Endothelial cell (in vitro differentiated cells): ENCODE data around the gene YAP1. TPM values are rescaled to one million over a fixed set of nuclear protein-coding genes. Genes with fewer than 3 reads are reported as not detected.

Source experiments
- DNase-seq: peaks from one replicate; pipeline ENCODE4 v3.0.0; 2021; ENCODE audit warnings: low spot score
- H3K27ac Mint-ChIP-seq: one replicate; pipeline ENCODE4 v1.8.0; 2021; ENCODE audit warnings: mixed read lengths, inconsistent platforms; ENCODE audit not compliant: unreplicated experiment
- H3K27me3 Mint-ChIP-seq: one replicate; pipeline ENCODE4 v1.8.0; 2021; ENCODE audit warnings: mild to moderate bottlenecking, moderate library complexity, mixed read lengths, inconsistent platforms; ENCODE audit not compliant: unreplicated experiment
- H3K36me3 Mint-ChIP-seq: one replicate; pipeline ENCODE4 v1.8.0; 2021; ENCODE audit warnings: mild to moderate bottlenecking, low read depth, mixed read lengths, inconsistent platforms; ENCODE audit not compliant: unreplicated experiment
- H3K4me1 Mint-ChIP-seq: one replicate; pipeline ENCODE4 v1.8.0; 2021; ENCODE audit warnings: mild to moderate bottlenecking, mixed read lengths, inconsistent platforms; ENCODE audit not compliant: unreplicated experiment
- H3K4me3 Mint-ChIP-seq: one replicate; pipeline ENCODE4 v1.8.0; 2021; ENCODE audit warnings: mild to moderate bottlenecking, mixed read lengths, inconsistent platforms; ENCODE audit not compliant: unreplicated experiment
- H3K9me3 Mint-ChIP-seq: one replicate; pipeline ENCODE4 v1.8.0; 2021; ENCODE audit warnings: mixed read lengths, inconsistent platforms; ENCODE audit not compliant: unreplicated experiment
- CTCF ChIP-seq: fragments of 200-600 bp; sonication (generic); IDR thresholded peaks from one replicate; pipeline ENCODE4 v1.5.0; 2021; ENCODE audit warnings: antibody characterized with exemption; ENCODE audit not compliant: unreplicated experiment
- total RNA-seq: library from RNA; stranded (reverse); fragmentation: NEBNext Ultra II Directional; extraction: Animal tissue kit (Norgen Biotek cat#: 25700); gene quantifications from one replicate; pipeline ENCODE4 v1.2.1, GENCODE V29; 2021; ENCODE audit not compliant: unreplicated experiment

Gene YAP1
- total RNA-seq, 1 donor from 2014 or later: 158 TPM

DNA sequence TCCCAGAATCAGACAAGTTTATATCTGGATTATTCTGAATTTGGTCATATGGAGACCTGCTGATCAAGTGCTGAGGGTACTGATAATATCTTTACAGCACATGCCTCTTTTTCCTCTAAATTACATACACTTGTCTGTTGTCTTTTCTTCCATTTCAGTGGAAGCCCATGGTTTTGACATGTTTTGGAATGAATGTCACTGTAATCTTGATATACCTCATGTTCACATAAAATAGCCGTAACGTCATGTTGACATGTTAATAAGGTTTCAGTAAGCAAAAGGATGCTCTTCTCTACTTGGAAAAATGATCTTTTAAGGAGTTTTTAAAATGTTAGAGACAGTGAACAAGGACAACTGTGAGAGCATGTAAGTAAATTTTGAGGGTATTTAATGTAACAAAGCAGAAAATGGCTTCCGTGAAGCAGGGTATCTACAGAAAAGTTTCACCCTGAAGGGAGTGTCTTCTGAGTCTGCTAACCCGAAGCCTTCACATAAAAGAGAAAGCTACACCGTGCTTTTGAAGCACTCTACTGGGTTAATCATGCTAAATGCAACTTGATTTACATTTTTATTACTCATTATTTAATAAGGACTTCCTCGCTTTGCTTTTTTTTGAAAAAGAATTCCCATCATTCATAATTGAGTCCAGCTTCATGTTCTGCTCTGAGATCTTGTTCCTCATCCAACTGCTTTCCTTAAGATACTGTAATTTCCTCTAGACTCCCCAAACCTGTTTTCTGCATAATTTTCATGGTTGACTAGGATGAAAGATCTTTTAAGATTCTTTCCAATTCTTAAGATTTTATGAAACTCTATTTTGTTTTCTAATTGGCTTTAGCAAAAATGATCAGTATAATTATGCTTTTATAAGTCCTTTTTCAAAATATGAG, 56.2 kb downstream of the YAP1 start:
- H3K27ac Mint-ChIP-seq: no peak overlapping the region
- no peak overlapping the region for H3K4me3 Mint-ChIP-seq
- H3K9me3 Mint-ChIP-seq: no peaks in the 10 kb centered on the region
- H3K36me3 Mint-ChIP-seq: peaks cover 10% of the 10 kb centered on the region
- TF ChIP-seq CTCF: no peak
- no peak for DNase-seq
- H3K4me1 Mint-ChIP-seq: no peaks in the 10 kb centered on the region
- no peaks in the 10 kb centered on the region for H3K27me3 Mint-ChIP-seq

- Mint-ChIP-seq H3K36me3 (peaks cover 10% of the 10 kb centered on the region), H3K27me3 (peaks cover 1% of the 10 kb centered on the region), H3K27ac (no peak overlapping the region), H3K9me3 (no peaks in the 10 kb centered on the region), H3K4me3 (no peak overlapping the region), H3K4me1 (no peaks in the 10 kb centered on the region)
- no peak for TF ChIP-seq CTCF
- no peak for DNase-seq
These were observed 58.2 kb downstream of the YAP1 start for GRCh38 chr11:102168481-102168880.

DNA sequence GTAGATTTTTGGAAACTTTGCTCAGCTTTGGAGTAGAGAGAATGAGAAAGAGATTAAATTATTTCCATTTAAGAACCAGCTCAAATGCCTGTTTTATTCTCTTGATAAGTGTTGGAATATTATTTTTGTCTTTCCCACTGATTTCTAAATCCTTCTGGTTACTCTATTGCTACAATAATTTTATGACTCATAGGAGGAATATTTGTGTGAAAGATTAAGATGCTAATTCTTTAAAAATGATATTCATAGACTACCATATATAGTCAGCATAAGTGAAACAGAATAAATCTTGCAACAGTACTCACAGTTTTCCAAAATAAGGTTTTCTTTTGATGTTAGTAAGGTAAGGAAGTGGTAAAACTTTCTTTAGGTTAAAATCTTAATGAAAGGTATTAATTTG, 60.9 kb downstream of the YAP1 start:
- Mint-ChIP-seq H3K9me3 (no peaks in the 10 kb centered on the region), H3K27me3 (peaks cover 1% of the 10 kb centered on the region), H3K27ac (no peak overlapping the region), H3K4me3 (no peak overlapping the region), H3K36me3 (peaks cover 9% of the 10 kb centered on the region), H3K4me1 (no peaks in the 10 kb centered on the region)
- no peak for TF ChIP-seq CTCF
- DNase-seq: no peak

GRCh38 chr11:102172127-102172848, 62.0 kb downstream of the YAP1 start:
- Mint-ChIP-seq H3K4me3 (no peak overlapping the region), H3K27me3 (peaks cover 1% of the 10 kb centered on the region), H3K27ac (peak overlapping the region; percentile 0), H3K4me1 (no peaks in the 10 kb centered on the region), H3K9me3 (no peaks in the 10 kb centered on the region), H3K36me3 (peaks cover 5% of the 10 kb centered on the region)
- no peak for TF ChIP-seq CTCF
- no peak for DNase-seq

DNA sequence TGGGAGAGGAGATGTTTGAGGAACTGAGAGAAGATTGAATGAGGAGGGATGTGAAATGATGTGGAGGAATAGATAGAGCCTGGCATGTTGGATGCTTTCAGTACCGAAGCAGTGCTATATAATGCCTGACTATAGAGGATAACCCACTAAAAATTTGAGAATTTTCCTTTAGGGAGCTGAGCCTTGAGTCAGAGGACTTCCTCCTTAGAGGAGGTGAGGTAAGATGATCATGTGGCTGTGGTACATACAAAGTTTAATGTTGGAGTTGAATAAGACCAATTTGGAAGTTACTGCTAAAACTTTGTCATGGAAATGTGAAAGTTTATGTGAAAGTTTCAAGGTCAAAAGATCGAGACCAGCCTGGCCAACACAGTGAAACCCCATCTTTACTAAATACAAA, 66.9 kb downstream of the YAP1 start:
- Mint-ChIP-seq H3K4me1 (no peaks in the 10 kb centered on the region), H3K27ac (peak overlapping the region; percentile 10), H3K9me3 (no peaks in the 10 kb centered on the region), H3K36me3 (peaks cover 24% of the 10 kb centered on the region), H3K27me3 (no peaks in the 10 kb centered on the region), H3K4me3 (peak overlapping the region; percentile 13)
- no peak for DNase-seq
- no peak for TF ChIP-seq CTCF
